IMR-90 (cell line): ENCODE measurements around the gene DNAJB9. TPM values are rescaled to one million over a fixed set of nuclear protein-coding genes. Genes with fewer than 3 reads are reported as not detected.

Experiments used
- ATAC-seq: fragments of 200-7000 bp; cut with Tn5 transposase; 2 replicates; pipeline ENCODE4 v1.9.1; 2020; ENCODE audit warnings: low read depth, mild to moderate bottlenecking, moderate library complexity
- Bru-seq: library from RNA; stranded (reverse); fragments of 400-500 nt; gene quantifications from one replicate; lab custom pipeline; 2021; lab: Mats Ljungman, UMichigan
- BruChase-seq, 2 experiments: library from RNA; stranded (reverse); fragments of 400-500 nt; gene quantifications; one replicate each; lab custom pipeline; 2021; lab: Mats Ljungman, UMichigan
- BruUV-seq: library from RNA; stranded (reverse); fragments of 400-500 nt; replicated peaks from 2 replicates; lab custom pipeline; 2021; lab: Mats Ljungman, UMichigan
- CTCF ChIA-PET: fragments of 300-600 bp; formaldehyde crosslinking; extraction: SDS; loops from one replicate; lab custom pipeline; 2021; ENCODE audit warnings: antibody characterized with exemption; lab: Yijun Ruan, JAX
- POLR2A ChIA-PET: fragments of 300-600 bp; sonication (Branson Sonifier 250); formaldehyde crosslinking; loops from one replicate; lab custom pipeline; 2022; ENCODE audit warnings: antibody characterized with exemption; ENCODE audit not compliant: unreplicated experiment; lab: Charles Lee
- DNase-seq: peaks from one replicate; pipeline ENCODE4 v3.0.0; 2013
- H2AFZ ChIP-seq: replicated peaks from 2 replicates; pipeline ENCODE3; 2013; ENCODE audit warnings: low read length, mild to moderate bottlenecking; ENCODE audit not compliant: poor library complexity
- H2AK5ac ChIP-seq: 2 replicates; pipeline ENCODE4 v1.6.1; 2013; ENCODE audit warnings: low read depth, low read length, inconsistent platforms
- H2AK9ac ChIP-seq: replicated peaks from 2 replicates; pipeline ENCODE3; 2013; ENCODE audit warnings: mild to moderate bottlenecking, low read depth, low read length, moderate library complexity; ENCODE audit not compliant: poor library complexity
- H2BK120ac ChIP-seq: 2 replicates; pipeline ENCODE4 v1.6.1; 2013; ENCODE audit warnings: low read depth, low read length, inconsistent platforms
- H2BK15ac ChIP-seq: 3 replicates; pipeline ENCODE4 v1.6.1; 2013; ENCODE audit warnings: low read depth, low read length, inconsistent platforms
- H2BK20ac ChIP-seq: 2 replicates; pipeline ENCODE4 v1.6.1; 2013; ENCODE audit warnings: low read depth, mild to moderate bottlenecking, inconsistent platforms, low read length, moderate library complexity
- H2BK5ac ChIP-seq: 2 replicates; pipeline ENCODE4 v1.6.1; 2013; ENCODE audit warnings: mild to moderate bottlenecking, low read depth, low read length, inconsistent platforms; ENCODE audit not compliant: poor library complexity, severe bottlenecking
- H3K14ac ChIP-seq: replicated peaks from 2 replicates; pipeline ENCODE4 v1.6.1; 2013; ENCODE audit warnings: low read depth, low read length, inconsistent platforms
- H3K18ac ChIP-seq: 2 replicates; pipeline ENCODE4 v1.6.1; 2013; ENCODE audit warnings: low read depth, low read length, control low read depth
- H3K23ac ChIP-seq: 2 replicates; pipeline ENCODE4 v1.6.1; 2013; ENCODE audit warnings: low read depth, low read length, inconsistent platforms
- H3K27ac ChIP-seq: 2 replicates; pipeline ENCODE4 v1.5.1; 2013; ENCODE audit warnings: mild to moderate bottlenecking, control low read depth, low read length; ENCODE audit not compliant: insufficient read depth
- H3K27me3 ChIP-seq: 2 replicates; pipeline ENCODE4 v1.6.1; 2013; ENCODE audit warnings: low read length; ENCODE audit not compliant: control insufficient read depth, insufficient read depth
- H3K36me3 ChIP-seq: 2 replicates; pipeline ENCODE4 v1.6.1; 2013; ENCODE audit warnings: low read length, mixed read lengths; ENCODE audit not compliant: control insufficient read depth, insufficient read depth
- H3K4ac ChIP-seq: 2 replicates; pipeline ENCODE4 v1.6.1; 2013; ENCODE audit warnings: low read depth, low read length, inconsistent platforms
- H3K4me1 ChIP-seq: 2 replicates; pipeline ENCODE4 v1.6.1; 2013; ENCODE audit warnings: low read length, mixed read lengths; ENCODE audit not compliant: control insufficient read depth, insufficient read depth
- H3K4me2 ChIP-seq: 2 replicates; pipeline ENCODE4 v1.6.1; 2013; ENCODE audit warnings: low read depth, mild to moderate bottlenecking, control low read depth, low read length, moderate library complexity
- H3K4me3 ChIP-seq: 2 replicates; pipeline ENCODE4 v1.5.1; 2013; ENCODE audit warnings: low read depth, mild to moderate bottlenecking, control low read depth, low read length, moderate library complexity; ENCODE audit not compliant: insufficient read depth
- H3K56ac ChIP-seq: 2 replicates; pipeline ENCODE4 v1.6.1; 2013; ENCODE audit warnings: low read length, inconsistent platforms; ENCODE audit not compliant: insufficient read depth; ENCODE audit errors: extremely low read depth
- H3K79me1 ChIP-seq, 2 experiments: 2 replicates each; pipeline ENCODE4 v1.6.1; 2013; ENCODE audit warnings: low read length in 2 of 2, inconsistent platforms in 1 of 2, low read depth in 1 of 2
- H3K9ac ChIP-seq: 2 replicates; pipeline ENCODE4 v1.6.1; 2013; ENCODE audit warnings: low read depth, low read length, control low read depth
- H3K9me1 ChIP-seq: 2 replicates; pipeline ENCODE4 v1.6.1; 2013; ENCODE audit warnings: low read length, inconsistent platforms; ENCODE audit not compliant: insufficient read depth
- H3K9me3 ChIP-seq: 2 replicates; pipeline ENCODE4 v1.6.1; 2013; ENCODE audit warnings: low read length; ENCODE audit not compliant: control insufficient read depth, insufficient read depth
- H4K20me1 ChIP-seq: 2 replicates; pipeline ENCODE4 v1.6.1; 2013; ENCODE audit warnings: low read length, inconsistent platforms; ENCODE audit not compliant: insufficient read depth
- H4K5ac ChIP-seq: 2 replicates; pipeline ENCODE4 v1.6.1; 2013; ENCODE audit warnings: mild to moderate bottlenecking, low read depth, low read length, control low read depth
- H4K8ac ChIP-seq, 2 experiments: 2 replicates each; pipeline ENCODE4 v1.6.1; 2013; ENCODE audit warnings: low read depth in 2 of 2, low read length in 2 of 2, control low read depth in 1 of 2, inconsistent platforms in 1 of 2
- H4K91ac ChIP-seq: 2 replicates; pipeline ENCODE4 v1.6.1; 2013; ENCODE audit warnings: low read depth, low read length, inconsistent platforms; ENCODE audit not compliant: insufficient read depth
- BHLHE40 ChIP-seq: fragments of 150-350 bp; IDR thresholded peaks from 2 replicates; pipeline ENCODE4 v1.6.1; 2016; ENCODE audit warnings: mild to moderate bottlenecking, low read depth, low read length
- CEBPB ChIP-seq: IDR thresholded peaks from 2 replicates; pipeline ENCODE4 v1.6.1; 2012; ENCODE audit warnings: low read depth, low read length, improper control_type of control experiment
- CHD1 ChIP-seq: IDR thresholded peaks from 2 replicates; pipeline ENCODE4 v1.6.1; 2012; ENCODE audit warnings: low read depth, low read length, improper control_type of control experiment
- ELK1 ChIP-seq: fragments of 150-350 bp; IDR thresholded peaks from 2 replicates; pipeline ENCODE4 v1.6.1; 2016; ENCODE audit warnings: low read depth, mild to moderate bottlenecking, low read length, moderate library complexity, borderline replicate concordance
- FOS ChIP-seq: fragments of 150-350 bp; IDR thresholded peaks from 2 replicates; pipeline ENCODE4 v1.6.1; 2016; ENCODE audit warnings: low read depth, low read length
- MAFK ChIP-seq: IDR thresholded peaks from 2 replicates; pipeline ENCODE4 v1.6.1; 2012; ENCODE audit warnings: low read depth, low read length, improper control_type of control experiment
- NFE2L2 ChIP-seq: fragments of 150-350 bp; IDR thresholded peaks from 2 replicates; pipeline ENCODE4 v1.6.1; 2016; ENCODE audit warnings: low read depth, mild to moderate bottlenecking, low read length
- POLR2A ChIP-seq: IDR thresholded peaks from 2 replicates; pipeline ENCODE4 v1.6.1; 2012; ENCODE audit warnings: mild to moderate bottlenecking, low read depth, low read length
- RAD21 ChIP-seq: IDR thresholded peaks from 2 replicates; pipeline ENCODE4 v1.6.1; 2012; ENCODE audit warnings: low read length, improper control_type of control experiment
- RCOR1 ChIP-seq: IDR thresholded peaks from 2 replicates; pipeline ENCODE4 v1.6.1; 2012; ENCODE audit warnings: mild to moderate bottlenecking, low read length, improper control_type of control experiment; ENCODE audit not compliant: insufficient replicate concordance
- USF2 ChIP-seq: fragments of 150-350 bp; IDR thresholded peaks from 2 replicates; pipeline ENCODE4 v1.6.1; 2017; ENCODE audit warnings: mild to moderate bottlenecking, antibody characterized with exemption, low read length, low read depth
- WGBS, 2 experiments: methylation state at CpG; one replicate each; pipeline versions ENCODE4 v1.1.5 to v1.1.7; 2013; ENCODE audit warnings: missing lambda C conversion rate in 2 of 2; ENCODE audit not compliant: insufficient read length in 1 of 2; ENCODE audit errors: extremely low coverage in 2 of 2; 5-methylcytosine and 5-hydroxymethylcytosine counted together
- dilution Hi-C: fragments of 300-500 bp; cut with HindIII; formaldehyde crosslinking; loops from one replicate; pipeline ENCODE4 v1.14.3; 2018; ENCODE audit warnings: low sequenced_read_pairs; ENCODE audit not compliant: unreplicated experiment
- in situ Hi-C: fragments of 300-500 bp; cut with MboI; formaldehyde crosslinking; loops from 3 replicates; pipeline ENCODE4 v1.14.3; 2019; ENCODE audit warnings: low sequenced_read_pairs, inconsistent platforms, mixed read lengths
- intact Hi-C: fragments of 100-400 bp; cut with micrococcal nuclease; formaldehyde crosslinking; loops from 2 replicates; pipeline ENCODE4 v1.10.0; 2022
- long read RNA-seq: library from polyadenylated mRNA; unstranded; transcript quantifications from one replicate; pipeline ENCODE4 v2.0.0, GENCODE V29; 2021; ENCODE audit not compliant: unreplicated experiment
- polyA plus RNA-seq, 3 experiments: library from polyadenylated mRNA; depleted of rRNA; stranded (reverse); fragments of >200 nt; gene quantifications; 2 replicates each; pipeline ENCODE4 v1.2.3, GENCODE V29; 2012; ENCODE audit warnings: low replicate concordance in 1 of 3
- total RNA-seq: library from RNA; depleted of rRNA; stranded (reverse); fragments of >200 nt; gene quantifications from 2 replicates; pipeline ENCODE4 v1.2.3, GENCODE V29; 2012; rRNA removed

Gene DNAJB9
- total RNA-seq (31.7 and 44.6 TPM in 2 replicates), polyA plus RNA-seq (2012; rRNA removed) (3.8 and 4.6 TPM in 2 replicates), Bru-seq, nascent RNA (percentile 56 among the genes with signal in this experiment), BruChase-seq, experiment 1, labeled RNA remaining after a 6-hour chase (percentile 79 among the genes with signal in this experiment), BruChase-seq, experiment 2, labeled RNA remaining after a 2-hour chase (percentile 80 among the genes with signal in this experiment)
- 6.1 and 11.0 TPM in 2 replicates for polyA plus RNA-seq (2012; cell fraction: cytosol; rRNA removed)
- polyA plus RNA-seq (2012; cell fraction: nucleus; rRNA removed; ENCODE audit: low replicate concordance) = 2.1 and 2.7 TPM in 2 replicates
- long read RNA-seq, transcript DNAJB9-201 (3 exons, 2,715 nt) = major isoform, 50 of 50 reads
- long read RNA-seq, partial matches to known transcripts = 0 of 50 reads
- long read RNA-seq, other reads (novel, unspliced or antisense) = 0 of 50 reads

- Histone ChIP-seq H3K27me3 (no peaks in the 10 kb centered on the region), H3K79me1 (peaks cover 11 to 22% of the 10 kb centered on the region in 2 experiments; a peak in 3 of 4 replicates), H3K56ac (peak within 1 kb of the TSS; percentile 91), H3K36me3 (peaks cover 1% of the 10 kb centered on the region; the same call in 1 of the 2 replicates), H4K8ac (peak within 1 kb of the TSS; percentile 77 to 95), H3K9ac (peak within 1 kb of the TSS; percentile 94), H2AK5ac (peak within 1 kb of the TSS; percentile 81), H3K4me1 (0 out of 2 replicates have a peak, but pooled peaks cover 1% of the 10 kb centered on the region), H2AFZ (peak within 1 kb of the TSS; percentile 96), H2BK120ac (peak within 1 kb of the TSS; percentile 28), H2BK20ac (no peak within 1 kb of the TSS), H2AK9ac (peak within 1 kb of the TSS; percentile 94), H4K91ac (peak within 1 kb of the TSS; percentile 66), H3K27ac (peak within 1 kb of the TSS; percentile 93), H3K4ac (peak within 1 kb of the TSS; percentile 92), H3K23ac (peak within 1 kb of the TSS; percentile 91), H3K14ac (peak within 1 kb of the TSS; percentile 94), H3K4me2 (peak within 1 kb of the TSS; percentile 76), H2BK5ac (peak within 1 kb of the TSS; percentile 85), H2BK15ac (no peak within 1 kb of the TSS), H3K9me3 (no peaks in the 10 kb centered on the region), H4K5ac (peak within 1 kb of the TSS; percentile 91), H3K9me1 (no peaks in the 10 kb centered on the region), H3K18ac (peak within 1 kb of the TSS; percentile 43), H3K4me3 (peak within 1 kb of the TSS; percentile 79), H4K20me1 (no peaks in the 10 kb centered on the region)
- dilution Hi-C loops (no loop called here), intact Hi-C loops (no loop called here), in situ Hi-C loops (loop anchor here (5.0 kb wide), 1 partner anchor 42 kb away; the partner anchor contains the start of gene PNPLA8)
- DNase-seq (peak; percentile 99), ATAC-seq (peak; percentile 95)
- WGBS, 2 experiments = 0% methylated on average over 14 of the region's 65 CpGs; no CpG with 5 or more reads in 1 of the 2 experiments
- ChIA-PET POLR2A (no interaction called here), CTCF (no interaction called here)
- BruUV-seq = no TSS peak
- TF ChIP-seq RCOR1 (no peak), NFE2L2 (peak; percentile 4; the same call in 1 of the 2 replicates), USF2 (peak; percentile 100), CEBPB (peak; percentile 54; the same call in 1 of the 2 replicates), BHLHE40 (peak; percentile 82), POLR2A (peak; percentile 98), CHD1 (no peak), MAFK (peak; percentile 0; the same call in 1 of the 2 replicates), RAD21 (no peak), FOS (peak; percentile 46; the same call in 1 of the 2 replicates), ELK1 (no peak; the same call in 1 of the 2 replicates)
Observed at GRCh38 chr7:108569381-108570145, at the start of gene DNAJB9, which contains the start of gene THAP5. DNAJB9 (plus strand) TSS chr7:108569874; CDS start chr7:108571727, 1,853 bp downstream. THAP5 (minus strand) TSS chr7:108569706; CDS start chr7:108569569, 137 bp downstream.
